Loucy (cell line): ENCODE results near the gene ASCL2.
A peak's percentile ranks its signal among the peaks of the same experiment; 100 is the strongest.

ENCODE experiments used
- H2AFZ ChIP-seq: fragments of 200-600 bp; sonication (generic); 2 replicates; pipeline ENCODE4 v1.6.0; 2016; ENCODE audit warnings: antibody characterized with exemption, mild to moderate bottlenecking, low read length, moderate library complexity
- H3F3A ChIP-seq: fragments of 200-600 bp; 2 replicates; pipeline ENCODE4 v1.6.0; 2016; ENCODE audit warnings: antibody characterized with exemption, low read depth, mild to moderate bottlenecking
- H3K27me3 ChIP-seq: fragments of 200-600 bp; sonication (generic); 2 replicates; pipeline ENCODE4 v1.6.1; 2014; ENCODE audit warnings: low read length, mild to moderate bottlenecking; ENCODE audit not compliant: insufficient read depth, poor library complexity, severe bottlenecking
- H3K36me3 ChIP-seq: fragments of 200-600 bp; sonication (generic); 2 replicates; pipeline ENCODE4 v1.6.1; 2016; ENCODE audit warnings: low read length; ENCODE audit not compliant: insufficient read depth
- H3K4me1 ChIP-seq: fragments of 200-600 bp; sonication (generic); 2 replicates; pipeline ENCODE4 v1.5.1; 2014; ENCODE audit warnings: low read length, mild to moderate bottlenecking; ENCODE audit not compliant: insufficient read depth, poor library complexity, severe bottlenecking
- H3K4me2 ChIP-seq: fragments of 200-600 bp; sonication (generic); 2 replicates; pipeline ENCODE4 v1.6.0; 2014; ENCODE audit warnings: antibody characterized with exemption, low read length, low read depth, mild to moderate bottlenecking; ENCODE audit not compliant: poor library complexity, severe bottlenecking
- H3K4me3 ChIP-seq: fragments of 200-600 bp; sonication (generic); 2 replicates; pipeline ENCODE4 v1.5.1; 2014; ENCODE audit warnings: low read length, mild to moderate bottlenecking, mixed read lengths; ENCODE audit not compliant: poor library complexity, severe bottlenecking
- H3K79me2 ChIP-seq: fragments of 200-600 bp; sonication (generic); 2 replicates; pipeline ENCODE4 v1.6.1; 2014; ENCODE audit warnings: low read length; ENCODE audit not compliant: insufficient read depth
- H3K9ac ChIP-seq: fragments of 200-600 bp; sonication (generic); 2 replicates; pipeline ENCODE4 v1.6.0; 2014; ENCODE audit warnings: mild to moderate bottlenecking, low read depth, low read length, moderate library complexity; ENCODE audit not compliant: poor library complexity, severe bottlenecking
- H3K9me2 ChIP-seq: fragments of 200-600 bp; sonication (generic); replicated peaks from 2 replicates; pipeline ENCODE4 v1.6.1; 2016; ENCODE audit warnings: low read depth, low read length, mixed read lengths
- H3K9me3 ChIP-seq: fragments of 200-600 bp; sonication (generic); 2 replicates; pipeline ENCODE4 v1.6.1; 2014; ENCODE audit warnings: mild to moderate bottlenecking, antibody characterized with exemption, low read length, low read depth; ENCODE audit not compliant: insufficient read depth
- H4K20me1 ChIP-seq: fragments of 200-600 bp; sonication (generic); 2 replicates; pipeline ENCODE4 v1.6.0; 2014; ENCODE audit warnings: antibody characterized with exemption, low read length, mild to moderate bottlenecking; ENCODE audit not compliant: insufficient read depth, poor library complexity, severe bottlenecking
- EZH2phosphoT487 ChIP-seq: fragments of 200-600 bp; IDR thresholded peaks from 2 replicates; pipeline ENCODE4 v1.6.1; 2018; ENCODE audit warnings: antibody characterized with exemption, mild to moderate bottlenecking, moderate library complexity, borderline replicate concordance
- TF ChIP-seq, protein P1 (sequence below): fragments of 200-600 bp; sonication (generic); conservative IDR thresholded peaks from 2 replicates; pipeline ENCODE4 v1.5.1; 2014; ENCODE audit warnings: mild to moderate bottlenecking, antibody characterized with exemption, low read length

Gene ASCL2

DNA sequence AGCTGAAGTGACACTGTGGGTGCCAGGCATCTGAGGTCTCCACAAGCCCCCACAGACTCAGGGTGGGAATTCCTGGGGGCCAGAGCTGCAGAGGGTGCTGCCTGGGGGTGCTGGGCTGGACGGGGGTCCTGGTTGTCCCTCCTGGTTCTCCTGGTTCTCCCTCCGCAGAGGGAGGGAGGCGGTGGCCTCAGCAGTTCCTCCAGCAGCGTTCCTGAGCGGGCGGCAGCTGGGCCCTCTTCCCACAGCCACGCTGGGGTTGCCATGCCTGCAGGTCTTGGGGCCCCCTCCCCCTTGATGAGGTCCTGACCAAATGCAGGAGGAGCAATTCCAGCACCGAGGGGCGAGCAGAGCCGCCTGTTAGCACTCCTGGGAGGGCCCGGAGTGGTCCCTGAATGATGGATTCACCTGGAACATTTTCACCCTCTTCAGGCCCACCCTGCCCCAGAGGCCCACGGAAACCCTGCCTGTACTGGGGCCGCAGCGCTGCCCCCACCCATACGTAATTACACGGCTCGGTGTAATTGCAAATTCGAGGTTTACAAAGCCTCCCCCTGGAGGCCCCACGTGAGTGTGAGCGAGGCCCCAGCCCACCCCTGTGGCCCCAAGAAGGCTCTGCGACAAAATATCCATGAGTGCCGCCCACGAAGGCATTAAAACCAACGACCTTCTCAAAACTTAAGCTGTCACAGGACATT lies 30.7 kb upstream of the ASCL2 start:
- H3K4me2 ChIP-seq, result peak overlapping the region; percentile 96
- peak overlapping the region; percentile 97 for H3K9ac ChIP-seq
- H3K4me1 ChIP-seq, result peaks cover 46% of the 10 kb centered on the region

DNA sequence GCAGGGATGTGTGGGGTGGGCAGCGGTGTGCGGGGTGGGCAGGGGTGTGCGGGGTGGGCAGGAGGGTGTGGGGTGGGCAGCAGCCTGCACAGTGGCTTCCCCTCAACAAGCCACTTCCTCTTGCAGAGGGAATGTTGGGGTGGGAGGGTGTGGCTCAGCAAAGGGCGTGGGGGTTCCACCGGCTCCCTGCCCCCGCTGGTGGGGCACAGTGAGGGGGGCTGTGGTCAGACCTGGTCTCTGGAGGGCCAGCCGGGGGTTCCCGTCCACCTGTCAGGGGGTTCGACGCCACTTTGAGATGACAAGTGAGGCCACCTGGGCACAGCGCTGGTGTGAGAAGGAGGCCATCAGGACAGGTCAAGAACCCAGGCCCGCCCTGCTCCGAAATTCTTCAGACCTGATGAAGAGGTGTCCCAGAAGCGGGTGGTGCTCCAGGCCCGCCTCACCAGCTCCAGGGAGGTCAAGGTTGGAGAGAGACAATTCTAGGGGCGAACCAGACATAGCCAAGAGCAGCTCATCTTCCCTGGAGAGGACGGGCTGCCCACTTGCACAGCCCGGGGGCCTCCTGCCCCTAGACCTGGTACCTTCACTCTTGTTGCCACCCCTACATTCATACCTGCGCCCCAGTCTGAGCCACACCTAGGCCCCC lies 30.0 kb upstream of the ASCL2 start:
- TF ChIP-seq, protein P1, sequence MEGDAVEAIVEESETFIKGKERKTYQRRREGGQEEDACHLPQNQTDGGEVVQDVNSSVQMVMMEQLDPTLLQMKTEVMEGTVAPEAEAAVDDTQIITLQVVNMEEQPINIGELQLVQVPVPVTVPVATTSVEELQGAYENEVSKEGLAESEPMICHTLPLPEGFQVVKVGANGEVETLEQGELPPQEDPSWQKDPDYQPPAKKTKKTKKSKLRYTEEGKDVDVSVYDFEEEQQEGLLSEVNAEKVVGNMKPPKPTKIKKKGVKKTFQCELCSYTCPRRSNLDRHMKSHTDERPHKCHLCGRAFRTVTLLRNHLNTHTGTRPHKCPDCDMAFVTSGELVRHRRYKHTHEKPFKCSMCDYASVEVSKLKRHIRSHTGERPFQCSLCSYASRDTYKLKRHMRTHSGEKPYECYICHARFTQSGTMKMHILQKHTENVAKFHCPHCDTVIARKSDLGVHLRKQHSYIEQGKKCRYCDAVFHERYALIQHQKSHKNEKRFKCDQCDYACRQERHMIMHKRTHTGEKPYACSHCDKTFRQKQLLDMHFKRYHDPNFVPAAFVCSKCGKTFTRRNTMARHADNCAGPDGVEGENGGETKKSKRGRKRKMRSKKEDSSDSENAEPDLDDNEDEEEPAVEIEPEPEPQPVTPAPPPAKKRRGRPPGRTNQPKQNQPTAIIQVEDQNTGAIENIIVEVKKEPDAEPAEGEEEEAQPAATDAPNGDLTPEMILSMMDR, result no peak
- TF ChIP-seq EZH2phosphoT487, result no peak
- H3K4me1 ChIP-seq, result peaks cover 39% of the 10 kb centered on the region
- peak overlapping the region; percentile 97 for H3K9ac ChIP-seq
- peaks cover 63% of the 10 kb centered on the region for H3K79me2 ChIP-seq
- H3F3A ChIP-seq, result peaks cover 4% of the 10 kb centered on the region
- no peaks in the 10 kb centered on the region for H3K9me2 ChIP-seq
- peak overlapping the region; percentile 90 for H3K4me3 ChIP-seq
- H3K27me3 ChIP-seq, result no peaks in the 10 kb centered on the region
- peaks cover 9% of the 10 kb centered on the region; the same call in 1 of the 2 replicates for H3K36me3 ChIP-seq
- peaks cover 13% of the 10 kb centered on the region for H4K20me1 ChIP-seq
- peak overlapping the region; percentile 96 for H3K4me2 ChIP-seq
- H3K9me3 ChIP-seq, result no peaks in the 10 kb centered on the region
- H2AFZ ChIP-seq, result no peak overlapping the region

More for the DNA sequence above, 30.7 kb upstream of the ASCL2 start:
- H3K36me3 ChIP-seq, result peaks cover 9% of the 10 kb centered on the region; the same call in 1 of the 2 replicates
- H2AFZ ChIP-seq, result 0 out of 2 replicates have a peak overlapping the region, but pooled peaks have one; percentile 2
- H3K79me2 ChIP-seq, result peaks cover 70% of the 10 kb centered on the region
- peaks cover 13% of the 10 kb centered on the region for H4K20me1 ChIP-seq
- no peaks in the 10 kb centered on the region for H3K9me3 ChIP-seq
- no peaks in the 10 kb centered on the region for H3K9me2 ChIP-seq
- H3K27me3 ChIP-seq, result no peaks in the 10 kb centered on the region
- H3K4me3 ChIP-seq, result peak overlapping the region; percentile 90
- TF ChIP-seq, protein P1, result no peak
- no peak for TF ChIP-seq EZH2phosphoT487
- H3F3A ChIP-seq, result peaks cover 4% of the 10 kb centered on the region

DNA sequence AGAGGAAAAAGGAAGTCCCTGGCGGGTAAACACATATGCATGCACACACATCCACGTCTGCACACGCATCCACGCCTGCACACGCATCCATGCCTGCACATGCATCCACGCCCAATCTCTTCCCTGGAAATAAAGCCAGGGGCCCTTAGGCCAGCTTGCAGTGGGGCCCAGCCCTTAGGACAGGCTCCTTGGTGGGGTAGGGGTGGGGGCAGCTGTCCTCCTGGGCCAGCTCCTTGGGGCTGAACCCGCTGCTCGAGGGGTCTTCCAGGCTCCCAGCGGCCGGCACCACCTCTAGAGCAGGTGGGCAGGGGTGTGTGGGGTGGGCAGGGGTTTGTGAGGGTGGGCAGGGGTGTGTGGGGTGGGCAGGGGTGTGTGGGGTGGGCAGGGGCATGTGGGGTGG lies 29.4 kb upstream of the ASCL2 start:
- H3K4me3 ChIP-seq, result peak overlapping the region; percentile 64
- no peaks in the 10 kb centered on the region for H3K9me2 ChIP-seq
- peaks cover 34% of the 10 kb centered on the region for H3K4me1 ChIP-seq
- no peaks in the 10 kb centered on the region for H3K9me3 ChIP-seq
- H3K9ac ChIP-seq, result peak overlapping the region; percentile 60
- no peak overlapping the region for H2AFZ ChIP-seq
- H3K27me3 ChIP-seq, result no peaks in the 10 kb centered on the region
- peaks cover 13% of the 10 kb centered on the region for H4K20me1 ChIP-seq
- H3K36me3 ChIP-seq, result peaks cover 9% of the 10 kb centered on the region; the same call in 1 of the 2 replicates
- TF ChIP-seq, protein P1, result no peak
- TF ChIP-seq EZH2phosphoT487, result no peak
- peaks cover 4% of the 10 kb centered on the region for H3F3A ChIP-seq
- H3K79me2 ChIP-seq, result peaks cover 57% of the 10 kb centered on the region
- peak overlapping the region; percentile 84 for H3K4me2 ChIP-seq
